HL-60 (cell line): ENCODE data around the gene BZW2.

Source experiments
- DNase-seq, 2 experiments: peaks; one replicate each; pipeline ENCODE4 v3.0.0-alpha.2; 2010 to 2020; ENCODE audit warnings: low read depth in 1 of 2, low spot score in 1 of 2
- H3K27ac ChIP-seq: fragments of 250-450 bp; sonication (Bioruptor Pico); replicated peaks from 2 replicates; pipeline ENCODE4 v1.5.1; 2020; ENCODE audit warnings: mild to moderate bottlenecking, moderate library complexity
- H3K27me3 ChIP-seq: fragments of 250-450 bp; sonication (Bioruptor Pico); 2 replicates; pipeline ENCODE4 v1.5.1; 2021; ENCODE audit warnings: mild to moderate bottlenecking, moderate library complexity; ENCODE audit not compliant: insufficient read depth, poor library complexity, severe bottlenecking
- H3K4me3 ChIP-seq: replicated peaks from 2 replicates; pipeline ENCODE4 v1.5.1; 2011; ENCODE audit warnings: mild to moderate bottlenecking, control low read depth, low read length; ENCODE audit not compliant: insufficient read depth
- CTCF ChIP-seq: IDR thresholded peaks from one replicate; pipeline ENCODE4 v1.5.1; 2011; ENCODE audit warnings: low read length, control low read depth, inconsistent platforms; ENCODE audit not compliant: insufficient read depth
- GABPA ChIP-seq: IDR thresholded peaks from 2 replicates; pipeline ENCODE4 v1.6.1; 2012; ENCODE audit warnings: low read depth
- POLR2AphosphoS5 ChIP-seq: IDR thresholded peaks from 2 replicates; pipeline ENCODE4 v1.6.1; 2012; ENCODE audit warnings: low read depth
- REST ChIP-seq: IDR thresholded peaks from 2 replicates; pipeline ENCODE4 v1.6.1; 2012; ENCODE audit warnings: low read depth; ENCODE audit not compliant: insufficient replicate concordance
- SPI1 ChIP-seq: IDR thresholded peaks from 2 replicates; pipeline ENCODE4 v1.6.1; 2012; ENCODE audit warnings: low read depth, mild to moderate bottlenecking, borderline replicate concordance

Gene BZW2

GRCh38 chr7:16711730-16712129 lies 65.7 kb downstream of the BZW2 start:
- no peak overlapping the region for H3K27ac ChIP-seq

GRCh38 chr7:16712916-16713315 lies 66.9 kb downstream of the BZW2 start:
- no peak for TF ChIP-seq REST
- TF ChIP-seq GABPA, result no peak
- no peak for TF ChIP-seq CTCF
- no peak for TF ChIP-seq POLR2AphosphoS5
- TF ChIP-seq SPI1, result no peak
- H3K4me3 ChIP-seq, result no peak overlapping the region
- no peak for DNase-seq
- H3K27me3 ChIP-seq, result no peaks in the 10 kb centered on the region
- no peak overlapping the region for H3K27ac ChIP-seq

More at GRCh38 chr7:16711730-16712129, 65.7 kb downstream of the BZW2 start:
- Histone ChIP-seq H3K4me3 (no peak overlapping the region), H3K27me3 (no peaks in the 10 kb centered on the region)
- no peak for DNase-seq
- TF ChIP-seq POLR2AphosphoS5 (no peak), REST (no peak), GABPA (no peak), SPI1 (no peak), CTCF (no peak)

GRCh38 chr7:16715928-16716327 lies 69.9 kb downstream of the BZW2 start:
- Histone ChIP-seq H3K27ac (no peak overlapping the region), H3K27me3 (no peaks in the 10 kb centered on the region), H3K4me3 (no peak overlapping the region)
- no peak for DNase-seq
- no peak for TF ChIP-seq CTCF
- TF ChIP-seq GABPA, result no peak
- TF ChIP-seq REST, result no peak
- no peak for TF ChIP-seq POLR2AphosphoS5
- TF ChIP-seq SPI1, result no peak
